Keratinocyte (primary cell): ENCODE data around the gene EXOC6B.

Experiments
- CTCF ChIP-seq, 3 experiments: IDR thresholded peaks in 1 of 3; conservative IDR thresholded peaks in 1 of 3; optimal IDR thresholded peaks in 1 of 3; 2 replicates in 2 of 3; 3 replicates in 1 of 3; pipeline versions ENCODE3 to v1.5.1; 2011; ENCODE audit warnings: low read length in 3 of 3, mild to moderate bottlenecking in 3 of 3, moderate library complexity in 2 of 3, control low read depth in 1 of 3, inconsistent platforms in 1 of 3; ENCODE audit not compliant: insufficient read depth in 2 of 3; ENCODE audit errors: extremely low read depth in 1 of 3
- EZH2 ChIP-seq: IDR thresholded peaks from one replicate; pipeline ENCODE4 v1.6.1; 2012; ENCODE audit warnings: inconsistent platforms, mild to moderate bottlenecking, low read length, moderate library complexity

GRCh38 chr2:72851333-72851732 is 25.5 kb upstream of the EXOC6B start:
- TF ChIP-seq CTCF (optimal IDR thresholded peaks at IDR 0.05 in 1 of 3, IDR thresholded peaks at IDR 0.05 in 1 of 3, conservative IDR thresholded peaks at IDR 0.05 in 1 of 3; ENCODE audit: extremely low read depth in 1 of 3, insufficient read depth in 2 of 3, low read length in 3 of 3): no peak
- no peak for TF ChIP-seq EZH2
